K562 (cell line): ENCODE results near the gene FAM83G. TPM values are rescaled to one million over a fixed set of nuclear protein-coding genes. Genes with fewer than 3 reads are reported as not detected.

ENCODE experiments used
- POLR2AphosphoS2 ChIP-seq: IDR thresholded peaks from 2 replicates; pipeline ENCODE4 v1.6.1; 2012; ENCODE audit warnings: low read length, improper control_type of control experiment
- SMAD4 ChIP-seq: fragments of 250-450 bp; sonication (Bioruptor Pico); conservative IDR thresholded peaks from 2 replicates; pipeline ENCODE4 v1.8.0; 2021; ENCODE audit warnings: inconsistent platforms, mild to moderate bottlenecking, moderate library complexity
- ZNF609 ChIP-seq: sonication (generic); formaldehyde crosslinking; IDR thresholded peaks from 2 replicates; pipeline ENCODE4 v1.8.1; 2023; ENCODE audit warnings: missing genetic modification reagents, mild to moderate bottlenecking, borderline replicate concordance
- polyA plus RNA-seq, 8 experiments: library from polyadenylated mRNA; depleted of rRNA in 4 of 8; stranded (reverse) in 5 of 8; unstranded in 3 of 8; fragments of >200 nt; fragmentation: Nextera tagmentation in 2 of 8; fragmentation: Illumina TruSeq in 1 of 8; extraction: Ambion mirVana in 2 of 8; extraction: Trizol in 1 of 8; gene quantifications; 2 replicates each; pipeline versions ENCODE4 v1.2.1 to v1.2.3, GENCODE V29; 2011 to 2014; ENCODE audit warnings: inconsistent platforms in 1 of 8, missing spikeins in 1 of 8
- total RNA-seq, 7 experiments: library from RNA; depleted of rRNA in 6 of 7; stranded (reverse); fragments of >200 nt in 6 of 7; fragmentation: Illumina TruSeq in 2 of 7; extraction: Trizol in 2 of 7; gene quantifications; 2 replicates each; pipeline versions ENCODE4 v1.2.1 to v1.2.3, GENCODE V29; 2011 to 2021; ENCODE audit warnings: low replicate concordance in 1 of 7

The FAM83G gene
- total and polyA plus RNA-seq, 9 of the 15 experiments (the other 6 are each of a cell fraction or from before 2014, with no cell fraction given) = 0.04 to 10.3 (median 4.5) TPM; not detected in 1

- TF ChIP-seq ZNF609 (CRISPR knock-in tag) (no peak), POLR2AphosphoS2 (no peak), SMAD4 (CRISPR knock-in tag) (no peak)
Observed at GRCh38 chr17:19002805-19003542, 1.6 kb downstream of the FAM83G start (continued).
